ENCODE results near the gene DPF3.

DPF3 gene

DNA sequence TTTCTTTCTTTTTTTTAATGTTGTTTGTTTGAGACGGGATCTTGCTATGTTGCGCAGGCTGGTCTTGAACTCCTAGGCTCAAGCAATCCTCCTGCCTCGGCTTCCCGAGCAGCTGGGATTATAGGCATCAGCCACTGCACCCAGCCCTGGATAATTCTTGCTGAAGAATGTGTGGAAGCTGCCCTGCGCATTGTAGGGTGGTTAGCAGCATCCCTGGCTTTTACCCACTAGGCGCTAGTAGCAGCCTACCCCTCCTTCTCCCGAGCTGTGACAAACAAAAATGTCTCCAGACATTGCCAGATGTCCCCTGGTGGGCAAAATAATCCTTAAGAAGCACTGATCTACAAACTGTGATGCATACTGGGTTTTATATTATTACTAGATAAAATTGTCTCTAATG, 39.0 kb upstream of the DPF3 start:
- no peak overlapping the region for H2AK5ac ChIP-seq (ENCODE audit: low read length)
- no peak overlapping the region for H4K12ac ChIP-seq (ENCODE audit: low read depth, low read length)
- no peak overlapping the region for H2BK12ac ChIP-seq (ENCODE audit: low read length)
- H3K23ac ChIP-seq (ENCODE audit: low read length): no peak overlapping the region
- H2BK5ac ChIP-seq (ENCODE audit: low read depth, low read length, poor library complexity): no peak overlapping the region
- DNase-seq: no peak
- no peak overlapping the region for H3K27ac ChIP-seq (ENCODE audit: low read depth, low read length)
- no peak overlapping the region for H4K8ac ChIP-seq (ENCODE audit: low read depth, low read length)
- H4K91ac ChIP-seq (ENCODE audit: low read depth, low read length): no peak overlapping the region
- H3K79me2 ChIP-seq (ENCODE audit: control insufficient read depth, insufficient read depth, low read length, poor library complexity): no peaks in the 10 kb centered on the region
- H3K4me2 ChIP-seq (ENCODE audit: low read length): no peak overlapping the region
- peaks cover under 1 to 5% of the 10 kb centered on the region in 2 experiments for H3K36me3 ChIP-seq (ENCODE audit: control insufficient read depth in 1 of 2, insufficient read depth in 2 of 2, low read length in 2 of 2)
- no peak overlapping the region for H2BK120ac ChIP-seq (ENCODE audit: insufficient read depth, low read length, poor library complexity)
- no peak overlapping the region for H3K18ac ChIP-seq (ENCODE audit: low read length)
- H3K9me3 ChIP-seq (ENCODE audit: insufficient read depth, low read depth, low read length): peaks cover under 1% of the 10 kb centered on the region
- no peak overlapping the region for H3K14ac ChIP-seq (ENCODE audit: low read length)
- no CpG with 5 or more reads among the region's 7 CpGs for WGBS (ENCODE audit: extremely low coverage, insufficient coverage, insufficient read length)
- H3K9ac ChIP-seq (ENCODE audit: low read length): no peak overlapping the region
- H3K4me1 ChIP-seq (ENCODE audit: control insufficient read depth in 1 of 2, insufficient read depth in 2 of 2, low read length in 2 of 2): peaks cover 0 to 2% of the 10 kb centered on the region in 2 experiments
- H3K4me3 ChIP-seq (ENCODE audit: low read depth, low read length): no peak overlapping the region
- no peaks in the 10 kb centered on the region for H3K27me3 ChIP-seq (ENCODE audit: insufficient read depth, low read length)
- H2AFZ ChIP-seq (ENCODE audit: insufficient read depth, low read length, poor library complexity): no peak overlapping the region
- H3K4ac ChIP-seq (ENCODE audit: low read depth, low read length): no peak overlapping the region
- no peaks in the 10 kb centered on the region for H3K79me1 ChIP-seq (ENCODE audit: low read length)

- Histone ChIP-seq H3K79me2 (ENCODE audit: control insufficient read depth, insufficient read depth, low read length, poor library complexity) (peaks cover 6% of the 10 kb centered on the region), H3K14ac (ENCODE audit: low read length) (no peak overlapping the region), H4K91ac (ENCODE audit: low read depth, low read length) (no peak overlapping the region), H3K18ac (ENCODE audit: low read length) (no peak overlapping the region), H2BK120ac (ENCODE audit: insufficient read depth, low read length, poor library complexity) (no peak overlapping the region), H3K4me3 (ENCODE audit: low read depth, low read length) (no peak overlapping the region), H3K9me3 (ENCODE audit: insufficient read depth, low read depth, low read length) (peaks cover 3% of the 10 kb centered on the region), H3K4ac (ENCODE audit: low read depth, low read length) (peak overlapping the region; percentile 23), H4K8ac (ENCODE audit: low read depth, low read length) (no peak overlapping the region), H2BK12ac (ENCODE audit: low read length) (no peak overlapping the region), H3K27me3 (ENCODE audit: insufficient read depth, low read length) (no peaks in the 10 kb centered on the region), H3K27ac (ENCODE audit: low read depth, low read length) (no peak overlapping the region), H2AFZ (ENCODE audit: insufficient read depth, low read length, poor library complexity) (no peak overlapping the region), H4K12ac (ENCODE audit: low read depth, low read length) (no peak overlapping the region), H3K36me3 (ENCODE audit: control insufficient read depth in 1 of 2, insufficient read depth in 2 of 2, low read length in 2 of 2) (peaks cover 0 to 4% of the 10 kb centered on the region in 2 experiments), H3K4me1 (ENCODE audit: control insufficient read depth in 1 of 2, insufficient read depth in 2 of 2, low read length in 2 of 2) (peaks cover 6 to 10% of the 10 kb centered on the region in 2 experiments), H3K9ac (ENCODE audit: low read length) (no peak overlapping the region), H2BK5ac (ENCODE audit: low read depth, low read length, poor library complexity) (no peak overlapping the region), H3K79me1 (ENCODE audit: low read length) (peaks cover 16% of the 10 kb centered on the region), H3K4me2 (ENCODE audit: low read length) (no peak overlapping the region), H2AK5ac (ENCODE audit: low read length) (no peak overlapping the region), H3K23ac (ENCODE audit: low read length) (no peak overlapping the region)
- no CpG with 5 or more reads among the region's 43 CpGs for WGBS (ENCODE audit: extremely low coverage, insufficient coverage, insufficient read length)
- peak; percentile 60 to 61 for DNase-seq
These were observed 35.6 kb upstream of the DPF3 start for GRCh38 chr14:72929316-72930080.

- Histone ChIP-seq H4K91ac (ENCODE audit: low read depth, low read length) (no peak overlapping the region), H3K4me1 (ENCODE audit: control insufficient read depth in 1 of 2, insufficient read depth in 2 of 2, low read length in 2 of 2) (peaks cover 8 to 10% of the 10 kb centered on the region in 2 experiments), H3K18ac (ENCODE audit: low read length) (no peak overlapping the region), H3K23ac (ENCODE audit: low read length) (no peak overlapping the region), H2AK5ac (ENCODE audit: low read length) (no peak overlapping the region), H4K8ac (ENCODE audit: low read depth, low read length) (no peak overlapping the region), H3K9ac (ENCODE audit: low read length) (no peak overlapping the region), H3K14ac (ENCODE audit: low read length) (no peak overlapping the region), H2BK5ac (ENCODE audit: low read depth, low read length, poor library complexity) (no peak overlapping the region), H3K79me1 (ENCODE audit: low read length) (peaks cover 16% of the 10 kb centered on the region), H3K36me3 (ENCODE audit: control insufficient read depth in 1 of 2, insufficient read depth in 2 of 2, low read length in 2 of 2) (peaks cover 0 to 4% of the 10 kb centered on the region in 2 experiments), H2BK120ac (ENCODE audit: insufficient read depth, low read length, poor library complexity) (no peak overlapping the region), H3K4me3 (ENCODE audit: low read depth, low read length) (no peak overlapping the region), H3K9me3 (ENCODE audit: insufficient read depth, low read depth, low read length) (peaks cover 3% of the 10 kb centered on the region), H3K4ac (ENCODE audit: low read depth, low read length) (no peak overlapping the region), H2BK12ac (ENCODE audit: low read length) (no peak overlapping the region), H3K4me2 (ENCODE audit: low read length) (no peak overlapping the region), H3K27me3 (ENCODE audit: insufficient read depth, low read length) (no peaks in the 10 kb centered on the region), H2AFZ (ENCODE audit: insufficient read depth, low read length, poor library complexity) (no peak overlapping the region), H4K12ac (ENCODE audit: low read depth, low read length) (no peak overlapping the region), H3K79me2 (ENCODE audit: control insufficient read depth, insufficient read depth, low read length, poor library complexity) (peaks cover 6% of the 10 kb centered on the region), H3K27ac (ENCODE audit: low read depth, low read length) (no peak overlapping the region)
- DNase-seq: peak; percentile 42 to 67
- WGBS (ENCODE audit: extremely low coverage, insufficient coverage, insufficient read length): no CpG with 5 or more reads among the region's 21 CpGs
These were observed 35.0 kb upstream of the DPF3 start for GRCh38 chr14:72928872-72929271.

DNA sequence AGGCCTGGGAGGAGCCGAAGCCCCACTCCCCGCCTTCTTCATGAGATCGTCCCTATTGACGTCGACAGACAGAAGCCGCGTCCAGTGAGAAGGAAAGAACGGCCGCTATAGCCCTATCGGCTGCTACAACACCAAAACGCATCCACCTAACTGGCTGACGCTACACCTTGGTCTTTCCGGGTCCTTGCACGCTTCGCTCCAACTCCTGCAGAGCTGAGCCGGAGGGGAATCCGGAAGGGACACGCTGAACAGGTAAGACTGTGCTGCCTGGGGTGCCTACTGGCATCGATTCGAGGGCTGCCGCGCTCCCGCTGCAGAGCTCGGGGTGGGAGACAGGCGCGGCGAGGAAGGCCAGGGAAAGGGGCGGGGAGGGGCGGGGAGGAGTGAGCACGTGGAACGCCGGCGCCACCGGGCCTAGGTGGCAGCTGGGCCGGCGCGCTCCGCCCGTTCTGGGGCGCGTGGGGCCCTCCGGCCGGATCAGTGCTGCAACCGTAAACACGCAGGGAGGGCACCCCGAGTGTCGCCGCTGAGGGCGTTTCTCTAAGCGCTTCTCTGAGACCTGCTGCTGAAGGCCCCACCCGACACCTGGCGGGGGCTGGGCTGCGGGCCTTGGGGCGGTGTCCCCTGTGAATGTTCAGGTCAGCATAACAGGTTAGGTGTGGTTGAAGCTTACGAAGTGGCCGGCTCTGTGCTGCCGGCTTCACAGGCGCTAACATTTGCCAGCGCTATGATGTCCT, 32.6 kb upstream of the DPF3 start, which contains the start of gene DCAF4:
DCAF4 (plus strand) TSS at position 173 of the 737 bp plus-strand sequence. CDS start 11,515 bp downstream, outside the sequence.
- Histone ChIP-seq H4K8ac (ENCODE audit: low read depth, low read length) (peak within 1 kb of the TSS; percentile 71), H3K27me3 (ENCODE audit: insufficient read depth, low read length) (no peaks in the 10 kb centered on the region), H2BK5ac (ENCODE audit: low read depth, low read length, poor library complexity) (peak within 1 kb of the TSS; percentile 22), H3K4me3 (ENCODE audit: low read depth, low read length) (peak within 1 kb of the TSS; percentile 97), H2AFZ (ENCODE audit: insufficient read depth, low read length, poor library complexity) (peak within 1 kb of the TSS; percentile 68), H3K36me3 (ENCODE audit: control insufficient read depth in 1 of 2, insufficient read depth in 2 of 2, low read length in 2 of 2) (peaks cover 0 to 4% of the 10 kb centered on the region in 2 experiments), H3K4me1 (ENCODE audit: control insufficient read depth in 1 of 2, insufficient read depth in 2 of 2, low read length in 2 of 2) (peaks cover 8% of the 10 kb centered on the region in 2 experiments), H3K27ac (ENCODE audit: low read depth, low read length) (peak within 1 kb of the TSS; percentile 45), H3K18ac (ENCODE audit: low read length) (peak within 1 kb of the TSS; percentile 88), H3K79me1 (ENCODE audit: low read length) (peaks cover 16% of the 10 kb centered on the region), H3K9ac (ENCODE audit: low read length) (peak within 1 kb of the TSS; percentile 81), H3K23ac (ENCODE audit: low read length) (no peak within 1 kb of the TSS), H3K9me3 (ENCODE audit: insufficient read depth, low read depth, low read length) (peaks cover 3% of the 10 kb centered on the region), H3K14ac (ENCODE audit: low read length) (peak within 1 kb of the TSS; percentile 55), H4K12ac (ENCODE audit: low read depth, low read length) (peak within 1 kb of the TSS; percentile 67), H3K4me2 (ENCODE audit: low read length) (peak within 1 kb of the TSS; percentile 98), H2BK12ac (ENCODE audit: low read length) (peak within 1 kb of the TSS; percentile 52), H4K91ac (ENCODE audit: low read depth, low read length) (peak within 1 kb of the TSS; percentile 72), H2BK120ac (ENCODE audit: insufficient read depth, low read length, poor library complexity) (peak within 1 kb of the TSS; percentile 82), H3K79me2 (ENCODE audit: control insufficient read depth, insufficient read depth, low read length, poor library complexity) (peaks cover 6% of the 10 kb centered on the region), H2AK5ac (ENCODE audit: low read length) (no peak within 1 kb of the TSS), H3K4ac (ENCODE audit: low read depth, low read length) (peak within 1 kb of the TSS; percentile 54)
- WGBS (ENCODE audit: extremely low coverage, insufficient coverage, insufficient read length): no CpG with 5 or more reads among the region's 59 CpGs
- peak; percentile 99 for DNase-seq

All from trophoblast cell (in vitro differentiated cells and primary cell).